Nephron progenitor cell (in vitro differentiated cells): ENCODE results near the gene FAM3C.
A peak's percentile ranks its signal among the peaks of the same experiment; 100 is the strongest.
"Not testable (repeated sequence)": the region's sequence is repeated elsewhere in the genome, so short reads cannot be mapped to it uniquely, and the experiment has no call there.

Experiments used
- DNase-seq: peaks from one replicate; pipeline ENCODE4 v3.0.0; 2021
- H3K27ac Mint-ChIP-seq: 2 replicates; pipeline ENCODE4 v1.8.0; 2021; ENCODE audit warnings: mild to moderate bottlenecking, moderate library complexity, mixed read lengths
- H3K27me3 Mint-ChIP-seq: 2 replicates; pipeline ENCODE4 v1.8.0; 2021; ENCODE audit warnings: mild to moderate bottlenecking, low read depth, mixed read lengths; ENCODE audit not compliant: poor library complexity
- H3K36me3 Mint-ChIP-seq: 2 replicates; pipeline ENCODE4 v1.8.0; 2021; ENCODE audit warnings: low read depth, mixed read lengths
- H3K4me1 Mint-ChIP-seq: 2 replicates; pipeline ENCODE4 v1.8.0; 2021; ENCODE audit warnings: mixed read lengths
- H3K4me3 Mint-ChIP-seq: 2 replicates; pipeline ENCODE4 v1.8.0; 2021; ENCODE audit warnings: mild to moderate bottlenecking, moderate library complexity, mixed read lengths
- H3K9me3 Mint-ChIP-seq: 2 replicates; pipeline ENCODE4 v1.8.0; 2021; ENCODE audit warnings: mild to moderate bottlenecking, moderate library complexity, mixed read lengths
- CTCF ChIP-seq: fragments of 200-600 bp; sonication (generic); IDR thresholded peaks from 2 replicates; pipeline ENCODE4 v1.5.0; 2021; ENCODE audit warnings: antibody characterized with exemption

FAM3C gene

GRCh38 chr7:121395961-121396757 lies at the start of gene FAM3C:
Gene FAM3C, minus strand, starts transcription at chr7:121396308. Its CDS starts 13,339 bp downstream, at chr7:121382969.
- H3K27me3 Mint-ChIP-seq, result no peaks in the 10 kb centered on the region
- peaks cover 14% of the 10 kb centered on the region for H3K4me1 Mint-ChIP-seq
- peak within 1 kb of the TSS; percentile 90 for H3K27ac Mint-ChIP-seq
- peaks cover 8% of the 10 kb centered on the region for H3K9me3 Mint-ChIP-seq
- H3K4me3 Mint-ChIP-seq, result peak within 1 kb of the TSS; percentile 92
- H3K36me3 Mint-ChIP-seq, result peaks cover 33% of the 10 kb centered on the region
- peak; percentile 85 for TF ChIP-seq CTCF
- peak; percentile 94 for DNase-seq

- no peak for DNase-seq
- Mint-ChIP-seq H3K27ac (no peak overlapping the region), H3K36me3 (peaks cover 11% of the 10 kb centered on the region), H3K4me1 (peaks cover 12% of the 10 kb centered on the region), H3K9me3 (peaks cover 24% of the 10 kb centered on the region), H3K4me3 (no peak overlapping the region), H3K27me3 (peaks cover 4% of the 10 kb centered on the region)
- no peak for TF ChIP-seq CTCF
Observed at GRCh38 chr7:121442845-121443244, 46.7 kb upstream of the FAM3C start.

- Mint-ChIP-seq H3K36me3 (peaks cover 11% of the 10 kb centered on the region), H3K9me3 (peaks cover 24% of the 10 kb centered on the region), H3K4me1 (peaks cover 13% of the 10 kb centered on the region), H3K4me3 (no peak overlapping the region), H3K27ac (no peak overlapping the region), H3K27me3 (peaks cover 4% of the 10 kb centered on the region)
- DNase-seq, result no peak
- TF ChIP-seq CTCF, result no peak
Observed at GRCh38 chr7:121440857-121441503, 44.9 kb upstream of the FAM3C start.

GRCh38 chr7:121438043-121438955 lies 42.2 kb upstream of the FAM3C start:
- peak; percentile 20 for TF ChIP-seq CTCF
- H3K27ac Mint-ChIP-seq, result peak overlapping the region; percentile 67
- peak overlapping the region; percentile 67 for H3K4me3 Mint-ChIP-seq
- DNase-seq, result peak; percentile 79
- peaks cover 24% of the 10 kb centered on the region for H3K9me3 Mint-ChIP-seq
- peaks cover 11% of the 10 kb centered on the region for H3K36me3 Mint-ChIP-seq
- not testable (repeated sequence) for H3K27me3 Mint-ChIP-seq
- H3K4me1 Mint-ChIP-seq, result peaks cover 13% of the 10 kb centered on the region

GRCh38 chr7:121437470-121437869 lies 41.4 kb upstream of the FAM3C start:
- DNase-seq, result no peak
- Mint-ChIP-seq H3K9me3 (peaks cover 24% of the 10 kb centered on the region), H3K4me3 (no peak overlapping the region), H3K27ac (no peak overlapping the region), H3K36me3 (peaks cover 11% of the 10 kb centered on the region), H3K4me1 (peaks cover 13% of the 10 kb centered on the region), H3K27me3 (peaks cover 4% of the 10 kb centered on the region)
- no peak for TF ChIP-seq CTCF
